K562 (cell line): ENCODE data around the gene SPAG9. TPM values are rescaled to one million over a fixed set of nuclear protein-coding genes. Genes with fewer than 3 reads are reported as not detected.
A peak's percentile ranks its signal among the peaks of the same experiment; 100 is the strongest.

Experiments
- CEBPG ChIP-seq, 3 experiments: fragments of 200-800 bp in 1 of 3; sonication (Bioruptor generic) in 1 of 3; sonication (generic) in 1 of 3; formaldehyde crosslinking in 1 of 3; IDR thresholded peaks in 2 of 3; conservative IDR thresholded peaks in 1 of 3; 2 replicates each; pipeline versions ENCODE4 v1.6.1 to v1.8.0; 2016 to 2022; ENCODE audit warnings: missing compliant biosample characterization in 2 of 3, missing genetic modification characterization in 2 of 3, mild to moderate bottlenecking in 1 of 3, missing genetic modification reagents in 1 of 3
- EGR1 ChIP-seq: fragments of 450-650 bp; conservative IDR thresholded peaks from 2 replicates; pipeline ENCODE4 v1.6.1; 2017; ENCODE audit warnings: mild to moderate bottlenecking
- ESRRB ChIP-seq: fragments of 250-450 bp; sonication (Bioruptor Pico); IDR thresholded peaks from 2 replicates; pipeline ENCODE4 v1.5.0; 2020; ENCODE audit warnings: mild to moderate bottlenecking, moderate library complexity, borderline replicate concordance
- FOXA3 ChIP-seq, 2 experiments: fragments of 450-650 bp in 1 of 2; sonication (generic) in 1 of 2; formaldehyde crosslinking; IDR thresholded peaks in 1 of 2; conservative IDR thresholded peaks in 1 of 2; 2 replicates each; pipeline versions ENCODE4 v1.4.0 to v1.8.0; 2020 to 2022; ENCODE audit warnings: mild to moderate bottlenecking in 2 of 2, missing genetic modification reagents in 1 of 2
- HDAC2 ChIP-seq: fragments of 450-650 bp; IDR thresholded peaks from 2 replicates; pipeline ENCODE4 v1.6.1; 2016; ENCODE audit warnings: mild to moderate bottlenecking
- MAX ChIP-seq: sonication (generic); formaldehyde crosslinking; IDR thresholded peaks from 2 replicates; pipeline ENCODE4 v1.9.0; 2022; ENCODE audit warnings: mild to moderate bottlenecking, missing genetic modification reagents
- NCOR1 ChIP-seq: fragments of 450-650 bp; IDR thresholded peaks from 2 replicates; pipeline ENCODE4 v1.6.1; 2016; ENCODE audit warnings: mild to moderate bottlenecking, moderate library complexity
- NR2F6 ChIP-seq: fragments of 450-650 bp; formaldehyde crosslinking; IDR thresholded peaks from 2 replicates; pipeline ENCODE4 v1.4.0; 2020; ENCODE audit warnings: mild to moderate bottlenecking
- PHF20 ChIP-seq: fragments of 450-650 bp; IDR thresholded peaks from 2 replicates; pipeline ENCODE4 v1.6.1; 2018; ENCODE audit not compliant: partially characterized antibody
- RBM14 ChIP-seq: fragments of 200-400 bp; formaldehyde crosslinking; IDR thresholded peaks from 2 replicates; pipeline ENCODE4 v1.6.1; 2018; ENCODE audit warnings: low read depth, mild to moderate bottlenecking, low read length, moderate library complexity, borderline replicate concordance; ENCODE audit not compliant: insufficient read depth
- SP1 ChIP-seq: sonication (generic); formaldehyde crosslinking; IDR thresholded peaks from 2 replicates; pipeline ENCODE4 v1.8.1; 2022; ENCODE audit warnings: mild to moderate bottlenecking, missing genetic modification reagents
- TAL1 ChIP-seq: fragments of 450-650 bp; IDR thresholded peaks from 2 replicates; pipeline ENCODE4 v1.6.1; 2016; ENCODE audit warnings: mild to moderate bottlenecking
- TRIM24 ChIP-seq, 2 experiments: fragments of 450-650 bp; IDR thresholded peaks; 2 replicates each; pipeline ENCODE4 v1.6.1; 2016
- VEZF1 ChIP-seq: fragments of 200-800 bp; sonication (Bioruptor generic); IDR thresholded peaks from 2 replicates; pipeline ENCODE4 v1.6.1; 2017; ENCODE audit warnings: missing genetic modification characterization, missing compliant biosample characterization
- ZBTB49 ChIP-seq: sonication (generic); formaldehyde crosslinking; IDR thresholded peaks from 2 replicates; pipeline ENCODE4 v1.8.0; 2022; ENCODE audit warnings: missing genetic modification reagents, mild to moderate bottlenecking, borderline replicate concordance
- ZBTB7A ChIP-seq: IDR thresholded peaks from 2 replicates; pipeline ENCODE4 v1.6.1; 2011; ENCODE audit warnings: low read depth, mild to moderate bottlenecking, low read length, moderate library complexity, borderline replicate concordance; ENCODE audit not compliant: control insufficient read depth
- ZNF507 ChIP-seq: conservative IDR thresholded peaks from 2 replicates; pipeline ENCODE4 v1.6.1; 2017; ENCODE audit warnings: missing genetic modification characterization, missing compliant biosample characterization
- ZNF511 ChIP-seq: sonication (generic); formaldehyde crosslinking; IDR thresholded peaks from 2 replicates; pipeline ENCODE4 v1.8.0; 2022; ENCODE audit warnings: mild to moderate bottlenecking, missing genetic modification reagents
- polyA plus RNA-seq, 8 experiments: library from polyadenylated mRNA; depleted of rRNA in 4 of 8; stranded (reverse) in 5 of 8; unstranded in 3 of 8; fragments of >200 nt; fragmentation: Nextera tagmentation in 2 of 8; fragmentation: Illumina TruSeq in 1 of 8; extraction: Ambion mirVana in 2 of 8; extraction: Trizol in 1 of 8; gene quantifications; 2 replicates each; pipeline versions ENCODE4 v1.2.1 to v1.2.3, GENCODE V29; 2011 to 2014; ENCODE audit warnings: inconsistent platforms in 1 of 8, missing spikeins in 1 of 8
- total RNA-seq, 7 experiments: library from RNA; depleted of rRNA in 6 of 7; stranded (reverse); fragments of >200 nt in 6 of 7; fragmentation: Illumina TruSeq in 2 of 7; extraction: Trizol in 2 of 7; gene quantifications; 2 replicates each; pipeline versions ENCODE4 v1.2.1 to v1.2.3, GENCODE V29; 2011 to 2021; ENCODE audit warnings: low replicate concordance in 1 of 7

Gene SPAG9
- total and polyA plus RNA-seq, 9 of the 15 experiments (the other 6 are each of a cell fraction or from before 2014, with no cell fraction given) = 12.2 to 99.2 (median 58.2) TPM

- TF ChIP-seq ZNF511 (no peak), PHF20 (no peak), VEZF1 (CRISPR knock-in tag) (peak; percentile 41; the same call in 1 of the 2 replicates), TAL1 (peak; percentile 49; the same call in 1 of the 2 replicates), SP1 (CRISPR knock-in tag) (no peak), ZNF507 (no peak), ZBTB7A (peak; percentile 53; the same call in 1 of the 2 replicates), EGR1 (peak; percentile 92), NCOR1 (peak; percentile 50; the same call in 1 of the 2 replicates), CEBPG (CRISPR knock-in tag; IDR thresholded peaks at IDR 0.05) (peak; percentile 46; the same call in 1 of the 2 replicates), CEBPG (tag; conservative IDR thresholded peaks at IDR 0.05 in 1 of 2, IDR thresholded peaks at IDR 0.05 in 1 of 2) (no peak), ZBTB49 (CRISPR knock-in tag) (no peak), NR2F6 (CRISPR knock-in tag) (no peak), ESRRB (no peak), FOXA3 (CRISPR knock-in tag; conservative IDR thresholded peaks at IDR 0.05 in 1 of 2, IDR thresholded peaks at IDR 0.05 in 1 of 2) (0 out of 4 replicates have a peak, but pooled peaks of 1 of the 2 experiments have one; percentile 16), TRIM24 (IDR thresholded peaks at IDR 0.05) (peak in 1 of 2 experiments; percentile 20; a peak in 1 of 4 replicates), RBM14 (no peak), HDAC2 (0 out of 2 replicates have a peak, but pooled peaks have one; percentile 16), MAX (peak; percentile 80)
These were observed 185.9 kb downstream of the SPAG9 start (continued) for GRCh38 chr17:50934672-50935220.
